Small intestine (tissue), 7 donors: Measurements from ENCODE around the gene ARID5B. TPM values are rescaled to one million over a fixed set of nuclear protein-coding genes. Genes with fewer than 3 reads are reported as not detected.
A peak's percentile ranks its signal among the peaks of the same experiment; 100 is the strongest.

Experiments used
- DNase-seq, 2 donors: peaks; one replicate each; pipeline versions ENCODE4 v3.0.0 to v3.0.0-alpha.2; 2013
- FAIRE-seq: peaks from 2 replicates; lab custom pipeline; 2012; peaks lifted over from hg19 to GRCh38; lab: Jason Lieb, UNC
- H3K27ac ChIP-seq, 3 donors: one replicate each; pipeline ENCODE4 v1.5.1; 2013; ENCODE audit warnings: low read length in 2 of 3, mild to moderate bottlenecking in 2 of 3, control low read depth in 1 of 3, inconsistent platforms in 1 of 3, low read depth in 1 of 3, moderate library complexity in 1 of 3
- H3K27me3 ChIP-seq, 3 donors: one replicate each; pipeline ENCODE4 v1.6.1; 2013; ENCODE audit warnings: low read length in 3 of 3, inconsistent platforms in 1 of 3; ENCODE audit not compliant: control insufficient read depth in 3 of 3, insufficient read depth in 3 of 3
- H3K36me3 ChIP-seq, 3 donors: one replicate each; pipeline ENCODE4 v1.6.1; 2013; ENCODE audit warnings: low read length in 3 of 3, inconsistent platforms in 1 of 3, low read depth in 1 of 3, mild to moderate bottlenecking in 1 of 3, moderate library complexity in 1 of 3; ENCODE audit not compliant: control insufficient read depth in 3 of 3, insufficient read depth in 2 of 3
- H3K4me1 ChIP-seq, 3 donors: one replicate each; pipeline ENCODE4 v1.6.1; 2013; ENCODE audit warnings: low read length in 2 of 3, inconsistent platforms in 1 of 3, low read depth in 1 of 3, mild to moderate bottlenecking in 1 of 3, moderate library complexity in 1 of 3; ENCODE audit not compliant: control insufficient read depth in 3 of 3, insufficient read depth in 2 of 3
- H3K4me3 ChIP-seq, 3 donors: one replicate each; pipeline ENCODE4 v1.5.1; 2013; ENCODE audit warnings: low read length in 3 of 3, control low read depth in 1 of 3, inconsistent platforms in 1 of 3, low read depth in 1 of 3, mild to moderate bottlenecking in 1 of 3, moderate library complexity in 1 of 3
- H3K9me3 ChIP-seq, 2 donors: one replicate each; pipeline ENCODE4 v1.6.1; 2013; ENCODE audit warnings: low read depth in 1 of 2, low read length in 1 of 2; ENCODE audit not compliant: control insufficient read depth in 2 of 2, insufficient read depth in 1 of 2
- WGBS, 3 donors: extraction: QIAGEN DNeasy Blood & Tissue Kit; methylation state at CpG; one replicate each; pipeline ENCODE4 v1.1.7; 2013; 5-methylcytosine and 5-hydroxymethylcytosine counted together
- polyA plus RNA-seq, 4 donors: library from polyadenylated mRNA; stranded (reverse) in 3 of 4; unstranded in 1 of 4; fragments of 200-250 nt in 3 of 4; fragments of 120-200 nt in 1 of 4; gene quantifications; one replicate each; pipeline versions ENCODE4 v1.2.1 to v1.2.3, GENCODE V29; 2013
- donor health status: healthy with polysubstance abuse.
- donor health status: control.
- donor health status: control.
- donor health status: Bipolar disorder and iron deficiency.
- donor health status: healthy.

ARID5B gene
- polyA plus RNA-seq, 4 donors = 1.1 to 24.6 (median 6.7) TPM

DNA sequence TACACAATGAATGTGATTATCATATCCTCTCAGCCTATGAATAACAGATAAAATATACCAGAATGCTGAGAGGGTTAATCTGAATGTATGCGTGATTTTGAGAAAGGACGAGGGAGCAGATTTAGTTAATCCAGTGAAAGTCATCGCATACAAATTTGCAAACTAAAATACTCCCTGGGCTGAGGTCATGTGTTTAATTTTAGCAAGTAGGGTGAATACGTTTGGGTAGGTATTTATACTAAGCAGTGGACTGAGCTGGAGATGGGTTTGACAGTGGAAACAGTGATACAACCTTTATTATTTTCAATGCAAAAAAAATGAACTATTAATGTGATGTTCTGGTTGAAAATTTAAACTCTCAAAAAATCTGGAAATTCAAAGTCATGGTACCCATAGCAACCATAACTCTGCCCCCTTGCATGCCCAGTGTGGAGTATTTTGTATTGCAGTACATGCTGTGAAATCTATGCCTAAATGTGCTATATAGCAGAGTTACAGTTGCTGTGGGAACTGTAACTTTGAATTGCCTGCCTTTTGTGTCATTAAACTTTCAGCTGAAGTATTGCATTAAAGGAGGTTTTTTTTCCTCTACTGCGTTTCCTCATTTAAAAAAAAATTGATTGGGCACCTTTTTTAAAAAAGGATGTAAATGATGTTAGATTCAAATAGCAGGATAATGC is 9.5 kb upstream of the ARID5B start:
- H3K4me1 ChIP-seq = peaks cover 0 to 20% (median 2%) of the 10 kb centered on the region in 3 donors
- H3K36me3 ChIP-seq = no peaks in the 10 kb centered on the region
- WGBS, 3 donors = 77 to 90% (median 77%) methylated on average over 5 of the region's 5 CpGs
- no peak for DNase-seq
- no peak overlapping the region for H3K4me3 ChIP-seq
- H3K9me3 ChIP-seq = no peaks in the 10 kb centered on the region
- H3K27me3 ChIP-seq = no peaks in the 10 kb centered on the region
- no peak overlapping the region for H3K27ac ChIP-seq
- no peak for FAIRE-seq

DNA sequence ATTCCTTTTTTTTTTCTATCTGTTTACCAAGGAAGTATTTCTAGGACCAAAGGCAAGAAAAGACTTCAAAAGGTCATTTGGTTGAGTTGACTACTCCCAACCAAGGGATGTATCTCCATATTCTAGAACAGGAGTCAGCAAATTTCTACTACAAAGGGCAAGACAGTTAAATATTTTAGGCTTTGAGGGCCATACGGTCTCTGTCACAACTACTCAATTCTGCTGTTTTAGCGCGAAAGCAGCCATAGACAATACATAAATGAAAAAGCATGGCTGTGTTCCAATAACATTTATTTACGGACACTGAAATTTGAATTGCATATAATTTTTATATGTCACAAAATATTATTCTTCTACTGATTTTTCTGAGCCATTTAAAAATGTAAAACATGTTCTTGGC is 8.5 kb upstream of the ARID5B start:
- H3K27ac ChIP-seq = no peak overlapping the region
- H3K27me3 ChIP-seq = no peaks in the 10 kb centered on the region
- H3K4me1 ChIP-seq = peaks cover 0 to 29% (median 2%) of the 10 kb centered on the region in 3 donors
- no peaks in the 10 kb centered on the region for H3K36me3 ChIP-seq
- DNase-seq (no peak), FAIRE-seq (no peak)
- no peak overlapping the region for H3K4me3 ChIP-seq
- WGBS, 3 donors = 90 to 97% (median 96%) methylated on average over 4 of the region's 4 CpGs
- no peaks in the 10 kb centered on the region for H3K9me3 ChIP-seq

DNA sequence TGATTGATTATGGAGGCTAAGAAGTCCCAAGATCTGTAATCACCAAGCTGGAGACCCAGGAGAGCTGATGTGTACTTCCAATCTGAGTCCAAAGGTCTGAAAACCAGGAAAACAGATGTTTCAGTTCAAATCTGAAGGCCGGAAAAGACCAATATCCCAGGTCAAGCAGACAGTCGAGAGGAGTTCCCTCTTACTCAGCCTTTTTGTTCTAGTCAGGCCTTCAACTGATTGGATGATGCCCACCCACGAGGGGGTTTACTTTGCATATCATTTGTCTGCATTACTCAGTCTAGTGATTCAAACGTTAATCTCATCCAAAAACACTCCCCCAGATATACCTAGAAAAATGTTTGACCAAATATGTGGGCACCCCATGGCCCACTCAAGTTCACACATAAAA is 7.4 kb upstream of the ARID5B start:
- DNase-seq = peak; percentile 47 to 48
- Histone ChIP-seq H3K4me1 (peaks cover 0 to 39% (median 2%) of the 10 kb centered on the region in 3 donors), H3K9me3 (no peaks in the 10 kb centered on the region), H3K27ac (peak overlapping the region in 1 of 3 donors; percentile 25), H3K36me3 (no peaks in the 10 kb centered on the region), H3K27me3 (no peaks in the 10 kb centered on the region), H3K4me3 (no peak overlapping the region)
- WGBS, 3 donors = 16 to 46% (median 18%) methylated on average over 4 of the region's 4 CpGs
- FAIRE-seq = no peak

DNA sequence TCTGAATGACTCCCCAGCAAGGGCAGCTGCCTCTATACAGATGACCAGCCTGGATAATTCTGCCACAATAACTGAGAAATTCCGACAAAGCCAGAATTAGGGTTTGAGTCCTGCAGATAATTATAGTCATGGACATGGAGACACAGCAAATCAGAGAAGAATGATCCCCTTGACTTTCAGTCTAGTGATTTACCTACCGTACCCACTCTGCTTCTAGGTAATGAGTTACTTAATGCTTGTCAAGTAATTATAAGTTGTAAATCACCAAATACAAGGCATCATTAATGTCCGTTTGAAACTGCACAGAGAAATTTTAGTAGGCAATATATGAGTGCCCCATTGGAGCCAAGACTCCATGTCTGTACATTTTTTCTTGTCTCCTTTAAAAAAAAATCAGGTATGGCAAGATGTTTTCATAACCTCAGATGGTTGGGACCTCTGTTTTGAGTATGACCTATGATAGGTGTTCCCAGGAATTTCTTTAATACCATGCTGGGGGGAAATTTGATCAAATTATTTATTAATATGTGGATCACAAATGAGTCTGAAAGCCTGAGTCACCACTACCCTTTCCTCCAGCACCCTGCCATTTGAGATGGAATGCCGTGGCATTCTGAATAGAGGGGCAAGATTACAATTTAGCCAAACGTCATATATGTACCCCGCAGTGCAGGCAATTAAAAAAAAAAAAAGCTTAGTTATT is 5.5 kb upstream of the ARID5B start:
- H3K9me3 ChIP-seq = no peaks in the 10 kb centered on the region
- FAIRE-seq = no peak
- no peak for DNase-seq
- peaks cover 0 to 46% (median 4%) of the 10 kb centered on the region in 3 donors for H3K4me1 ChIP-seq
- H3K27ac ChIP-seq = peak overlapping the region in 1 of 3 donors; percentile 57
- H3K36me3 ChIP-seq = no peaks in the 10 kb centered on the region
- no peaks in the 10 kb centered on the region for H3K27me3 ChIP-seq
- H3K4me3 ChIP-seq = no peak overlapping the region
- WGBS, 3 donors = 64 to 81% (median 72%) methylated on average over 6 of the region's 6 CpGs

DNA sequence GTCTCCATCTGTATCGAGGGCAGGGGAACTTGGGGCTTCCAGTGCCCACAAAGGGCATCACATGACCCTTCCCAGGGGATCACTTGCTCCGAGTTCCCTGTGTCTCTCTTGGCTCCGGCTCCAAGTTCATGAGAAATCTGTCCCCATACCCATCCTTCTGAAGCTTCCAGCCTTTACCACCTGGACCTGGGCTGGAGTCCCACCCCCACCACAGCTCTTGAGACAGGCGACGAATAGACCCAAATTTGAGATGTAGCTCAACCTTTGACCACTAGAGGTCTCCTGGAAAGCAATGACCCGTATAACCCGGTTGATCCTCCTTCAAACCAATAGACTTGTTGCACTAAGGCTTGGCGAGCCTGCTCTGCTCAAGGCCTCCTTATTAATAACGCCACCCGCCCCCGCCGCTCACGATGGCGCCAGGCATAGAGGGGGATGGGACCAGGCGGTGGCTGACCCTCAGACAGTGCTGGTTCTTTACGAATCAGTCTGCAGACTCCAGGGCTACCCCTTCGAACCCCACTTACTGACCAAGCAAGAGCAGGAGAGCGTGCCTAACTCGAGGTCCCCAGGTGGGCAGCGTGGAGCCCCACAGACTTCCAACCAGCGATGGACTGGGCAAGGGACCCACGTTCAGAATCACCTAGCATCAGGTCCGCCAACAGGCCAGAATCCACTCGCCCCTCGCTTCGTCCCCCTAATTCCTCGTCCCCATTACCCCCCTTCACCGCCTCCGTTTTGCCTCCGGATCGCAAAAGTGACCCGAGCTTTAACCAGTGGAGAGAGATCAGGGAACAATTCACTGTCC is 4.4 kb upstream of the ARID5B start:
- Histone ChIP-seq H3K36me3 (no peaks in the 10 kb centered on the region), H3K9me3 (no peaks in the 10 kb centered on the region), H3K27me3 (no peaks in the 10 kb centered on the region), H3K4me1 (peaks cover 0 to 46% (median 4%) of the 10 kb centered on the region in 3 donors), H3K27ac (peak overlapping the region in 2 of 3 donors; percentile 55 to 79), H3K4me3 (peak overlapping the region in 2 of 3 donors; percentile 31 to 46)
- DNase-seq (peak; percentile 75 to 85), FAIRE-seq (no peak)
- WGBS, 3 donors = 27 to 31% (median 27%) methylated on average over 32 of the region's 32 CpGs

DNA sequence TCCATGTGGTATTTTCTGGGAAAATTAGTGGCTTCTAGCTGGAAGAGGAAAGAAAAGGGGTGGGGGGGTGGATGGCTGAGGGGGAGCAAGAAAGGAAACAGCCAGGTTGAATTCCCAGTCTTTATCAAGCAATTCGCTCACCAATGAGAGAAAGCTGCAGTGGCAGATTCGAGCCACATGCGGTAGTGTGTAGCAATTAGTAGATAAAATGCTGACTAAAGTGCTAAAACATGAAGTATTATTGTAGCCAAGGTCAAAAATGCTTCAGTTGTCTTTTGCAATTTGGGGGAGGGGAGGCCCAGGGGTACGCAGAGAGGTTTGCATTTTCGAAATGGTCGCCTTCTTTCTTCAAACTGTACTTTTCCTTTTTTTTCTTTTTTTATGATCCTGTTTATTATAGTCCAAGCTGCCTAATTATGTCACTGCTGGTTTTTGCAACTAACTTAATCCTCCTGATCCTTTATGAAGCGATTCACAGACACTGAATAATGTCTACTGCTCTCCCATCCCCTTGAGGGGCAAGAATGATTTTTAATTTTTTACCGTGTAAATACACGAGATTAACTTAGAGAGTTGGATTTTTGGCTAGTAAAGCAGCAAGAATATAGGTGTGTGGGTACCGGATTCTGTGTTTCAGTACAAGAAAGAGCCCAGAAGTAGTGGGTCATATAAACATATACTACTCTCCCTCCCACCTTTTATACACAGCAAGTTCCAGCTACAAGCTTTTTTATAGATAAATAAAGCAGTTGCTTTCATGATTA is 3.6 kb upstream of the ARID5B start:
- peaks cover 0 to 46% (median 4%) of the 10 kb centered on the region in 3 donors for H3K4me1 ChIP-seq
- H3K9me3 ChIP-seq = no peaks in the 10 kb centered on the region
- H3K27me3 ChIP-seq = no peaks in the 10 kb centered on the region
- 10 to 38% (median 30%) methylated on average over 10 of the region's 10 CpGs for WGBS, 3 donors
- peak overlapping the region in 2 of 3 donors; percentile 55 to 79 for H3K27ac ChIP-seq
- peak overlapping the region in 2 of 3 donors; percentile 31 to 46 for H3K4me3 ChIP-seq
- DNase-seq (peak; percentile 70 to 80), FAIRE-seq (no peak)
- H3K36me3 ChIP-seq = no peaks in the 10 kb centered on the region

DNA sequence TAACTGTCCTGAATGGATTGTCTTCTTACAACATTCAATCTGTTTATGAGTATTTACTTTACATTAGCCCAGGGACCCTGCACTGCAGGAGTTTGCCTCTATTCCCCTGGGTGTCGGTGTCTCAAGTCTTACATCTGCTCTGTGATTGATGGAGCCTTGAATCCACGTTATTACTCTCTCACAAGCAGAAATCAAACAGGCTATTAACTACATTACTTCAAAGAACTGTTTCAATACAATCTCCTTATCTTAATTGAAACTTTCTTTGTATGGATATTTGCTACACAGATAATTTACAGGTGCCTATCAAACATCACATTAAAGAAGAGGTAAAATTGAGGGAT is 3.1 kb upstream of the ARID5B start:
- Histone ChIP-seq H3K27ac (peak overlapping the region in 1 of 3 donors; percentile 79), H3K9me3 (no peaks in the 10 kb centered on the region), H3K4me3 (no peak overlapping the region), H3K36me3 (no peaks in the 10 kb centered on the region), H3K27me3 (no peaks in the 10 kb centered on the region), H3K4me1 (peaks cover 0 to 46% (median 4%) of the 10 kb centered on the region in 3 donors)
- FAIRE-seq (no peak), DNase-seq (no peak)
- 7 to 31% (median 26%) methylated on average over 2 of the region's 2 CpGs for WGBS, 3 donors
